Stomach (tissue), 9 donors: ENCODE measurements around the gene POU3F1. TPM values are rescaled to one million over a fixed set of nuclear protein-coding genes. Genes with fewer than 3 reads are reported as not detected.

Source experiments
- DNase-seq, 2 donors: peaks; one replicate each; pipeline versions ENCODE4 v3.0.0 to v3.0.0-alpha.2; 2013 to 2019
- H3K27ac ChIP-seq, 5 donors: fragments of 200-600 bp in 4 of 5; sonication (generic) in 4 of 5; one replicate each; pipeline ENCODE4 v1.5.1; 2013 to 2019; ENCODE audit warnings: mild to moderate bottlenecking in 1 of 5, moderate library complexity in 1 of 5
- H3K27me3 ChIP-seq, 3 donors: fragments of 200-600 bp; sonication (generic); one replicate each; pipeline ENCODE4 v1.5.1; 2017 to 2019; ENCODE audit warnings: mixed run types in 1 of 3
- H3K36me3 ChIP-seq, 4 donors: fragments of 200-600 bp; sonication (generic); 1 replicate in 3 of 4; 2 replicates in 1 of 4; pipeline ENCODE4 v1.5.1; 2016 to 2019
- H3K4me1 ChIP-seq, 4 donors: fragments of 200-600 bp; sonication (generic); one replicate each; pipeline ENCODE4 v1.5.1; 2016 to 2019
- H3K4me3 ChIP-seq, 4 donors: fragments of 200-600 bp; sonication (generic) in 3 of 4; one replicate each; pipeline ENCODE4 v1.5.1; 2016 to 2019; ENCODE audit warnings: mild to moderate bottlenecking in 1 of 4
- H3K9me3 ChIP-seq, 4 donors: fragments of 200-600 bp; sonication (generic); one replicate each; pipeline ENCODE4 v1.5.1; 2016 to 2019
- CTCF ChIP-seq, 7 experiments: fragments of 450-650 bp in 4 of 7; fragments of 200-600 bp in 3 of 7; sonication (generic) in 3 of 7; IDR thresholded peaks; one replicate each; pipeline ENCODE4 v1.5.1; 2016 to 2019; ENCODE audit warnings: antibody characterized with exemption in 7 of 7, control low read depth in 2 of 7, mild to moderate bottlenecking in 1 of 7
- EP300 ChIP-seq: sonication (generic); formaldehyde crosslinking; IDR thresholded peaks from one replicate; pipeline ENCODE4 v1.6.1; 2017; ENCODE audit warnings: antibody characterized with exemption
- POLR2A ChIP-seq, 4 donors: fragments of 450-650 bp; IDR thresholded peaks; one replicate each; pipeline ENCODE4 v1.6.1; 2016; ENCODE audit warnings: antibody characterized with exemption in 4 of 4, control low read depth in 2 of 4, mild to moderate bottlenecking in 1 of 4, moderate library complexity in 1 of 4
- POLR2AphosphoS5 ChIP-seq, 3 donors: sonication (generic); formaldehyde crosslinking; IDR thresholded peaks; one replicate each; pipeline ENCODE4 v1.6.1; 2016; ENCODE audit warnings: antibody characterized with exemption in 3 of 3
- WGBS, 5 donors: extraction: QIAGEN DNeasy Blood & Tissue Kit in 3 of 5; methylation state at CpG; one replicate each; pipeline versions ENCODE4 v1.1.5 to v1.1.7; 2013 to 2018; 5-methylcytosine and 5-hydroxymethylcytosine counted together
- intact Hi-C: fragments of 100-400 bp; cut with DNase I; formaldehyde crosslinking; loops from one replicate; pipeline ENCODE4 v1.15.1; 2023; ENCODE audit warnings: low total_unique reads
- polyA plus RNA-seq, 3 donors: library from polyadenylated mRNA; stranded (reverse); fragments of 200-250 nt; gene quantifications; one replicate each; pipeline ENCODE4 v1.2.3, GENCODE V29; 2013
- total RNA-seq, 5 donors: library from RNA; depleted of rRNA; stranded (reverse); fragments of >200 nt; gene quantifications; one replicate each; pipeline versions ENCODE4 v1.1.0 to v1.2.3, GENCODE V29; 2014 to 2016
- donor health status: healthy with polysubstance abuse.
- donor health status: Bipolar disorder and iron deficiency.
- donor health status: healthy.

Gene POU3F1
- total and polyA plus RNA-seq, 8 donors, result 0.20 TPM; not detected in 7

- no peak overlapping the region for H3K4me3 ChIP-seq
- no peaks in the 10 kb centered on the region for H3K9me3 ChIP-seq
- intact Hi-C loops, result no loop called here
- TF ChIP-seq CTCF (IDR thresholded peaks at IDR 0.05), result peak in 1 of 7 experiments; percentile 11
- no peak for TF ChIP-seq EP300
- 46 to 65% (median 53%) methylated on average over 9 to 10 of the region's 10 CpGs for WGBS, 5 donors
- peak in 1 of 2 donors; percentile 45 for DNase-seq
- H3K4me1 ChIP-seq, result no peaks in the 10 kb centered on the region
- no peaks in the 10 kb centered on the region for H3K36me3 ChIP-seq
- H3K27ac ChIP-seq, result no peak overlapping the region
- H3K27me3 ChIP-seq, result peaks cover 0 to 95% (median 21%) of the 10 kb centered on the region in 3 donors
These were observed 25.0 kb upstream of the POU3F1 start for GRCh38 chr1:38071312-38072256.

- intact Hi-C loops, result no loop called here
- WGBS, 5 donors, result 64 to 83% (median 77%) methylated on average over 3 of the region's 3 CpGs
These were observed 22.4 kb upstream of the POU3F1 start for GRCh38 chr1:38068980-38069340.

GRCh38 chr1:38068220-38068979, 21.8 kb upstream of the POU3F1 start:
- TF ChIP-seq EP300 (no peak), POLR2AphosphoS5 (IDR thresholded peaks at IDR 0.05) (no peak), POLR2A (IDR thresholded peaks at IDR 0.05) (no peak), CTCF (IDR thresholded peaks at IDR 0.05) (no peak)
- H3K4me1 ChIP-seq, result no peaks in the 10 kb centered on the region
- intact Hi-C loops, result no loop called here
- no peaks in the 10 kb centered on the region for H3K36me3 ChIP-seq
- no peak overlapping the region for H3K4me3 ChIP-seq
- H3K27ac ChIP-seq, result no peak overlapping the region
- WGBS, 5 donors, result 33 to 63% (median 47%) methylated on average over 9 to 14 of the region's 14 CpGs
- DNase-seq, result no peak
- no peaks in the 10 kb centered on the region for H3K9me3 ChIP-seq
- H3K27me3 ChIP-seq, result peaks cover 0 to 74% (median 15%) of the 10 kb centered on the region in 3 donors

More at GRCh38 chr1:38068980-38069340, 22.4 kb upstream of the POU3F1 start:
- Histone ChIP-seq H3K36me3 (no peaks in the 10 kb centered on the region), H3K9me3 (no peaks in the 10 kb centered on the region), H3K4me3 (no peak overlapping the region), H3K27ac (no peak overlapping the region), H3K4me1 (no peaks in the 10 kb centered on the region), H3K27me3 (peaks cover 0 to 79% (median 16%) of the 10 kb centered on the region in 3 donors)
- DNase-seq, result no peak
- TF ChIP-seq EP300 (no peak), POLR2A (IDR thresholded peaks at IDR 0.05) (no peak), CTCF (IDR thresholded peaks at IDR 0.05) (no peak), POLR2AphosphoS5 (IDR thresholded peaks at IDR 0.05) (no peak)

- no peak overlapping the region for H3K4me3 ChIP-seq
- 45 to 60% (median 55%) methylated on average over 7 to 11 of the region's 11 CpGs for WGBS, 5 donors
These were observed 17.8 kb upstream of the POU3F1 start for GRCh38 chr1:38064197-38064903.

More at GRCh38 chr1:38064197-38064903, 17.8 kb upstream of the POU3F1 start:
- TF ChIP-seq POLR2A (IDR thresholded peaks at IDR 0.05) (no peak), CTCF (IDR thresholded peaks at IDR 0.05) (no peak), POLR2AphosphoS5 (IDR thresholded peaks at IDR 0.05) (no peak), EP300 (no peak)
- intact Hi-C loops, result no loop called here
- Histone ChIP-seq H3K27me3 (peaks cover 0 to 35% (median 8%) of the 10 kb centered on the region in 3 donors), H3K4me1 (no peaks in the 10 kb centered on the region), H3K9me3 (no peaks in the 10 kb centered on the region), H3K36me3 (no peaks in the 10 kb centered on the region), H3K27ac (no peak overlapping the region)
- no peak for DNase-seq
